SW480 (cell line): ENCODE results near the gene FUCA2.

ENCODE experiments used
- DNase-seq: peaks from one replicate; pipeline ENCODE4 v3.0.0-alpha.2; 2016; ENCODE audit warnings: low spot score

Gene FUCA2, protein sequence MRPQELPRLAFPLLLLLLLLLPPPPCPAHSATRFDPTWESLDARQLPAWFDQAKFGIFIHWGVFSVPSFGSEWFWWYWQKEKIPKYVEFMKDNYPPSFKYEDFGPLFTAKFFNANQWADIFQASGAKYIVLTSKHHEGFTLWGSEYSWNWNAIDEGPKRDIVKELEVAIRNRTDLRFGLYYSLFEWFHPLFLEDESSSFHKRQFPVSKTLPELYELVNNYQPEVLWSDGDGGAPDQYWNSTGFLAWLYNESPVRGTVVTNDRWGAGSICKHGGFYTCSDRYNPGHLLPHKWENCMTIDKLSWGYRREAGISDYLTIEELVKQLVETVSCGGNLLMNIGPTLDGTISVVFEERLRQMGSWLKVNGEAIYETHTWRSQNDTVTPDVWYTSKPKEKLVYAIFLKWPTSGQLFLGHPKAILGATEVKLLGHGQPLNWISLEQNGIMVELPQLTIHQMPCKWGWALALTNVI

DNA sequence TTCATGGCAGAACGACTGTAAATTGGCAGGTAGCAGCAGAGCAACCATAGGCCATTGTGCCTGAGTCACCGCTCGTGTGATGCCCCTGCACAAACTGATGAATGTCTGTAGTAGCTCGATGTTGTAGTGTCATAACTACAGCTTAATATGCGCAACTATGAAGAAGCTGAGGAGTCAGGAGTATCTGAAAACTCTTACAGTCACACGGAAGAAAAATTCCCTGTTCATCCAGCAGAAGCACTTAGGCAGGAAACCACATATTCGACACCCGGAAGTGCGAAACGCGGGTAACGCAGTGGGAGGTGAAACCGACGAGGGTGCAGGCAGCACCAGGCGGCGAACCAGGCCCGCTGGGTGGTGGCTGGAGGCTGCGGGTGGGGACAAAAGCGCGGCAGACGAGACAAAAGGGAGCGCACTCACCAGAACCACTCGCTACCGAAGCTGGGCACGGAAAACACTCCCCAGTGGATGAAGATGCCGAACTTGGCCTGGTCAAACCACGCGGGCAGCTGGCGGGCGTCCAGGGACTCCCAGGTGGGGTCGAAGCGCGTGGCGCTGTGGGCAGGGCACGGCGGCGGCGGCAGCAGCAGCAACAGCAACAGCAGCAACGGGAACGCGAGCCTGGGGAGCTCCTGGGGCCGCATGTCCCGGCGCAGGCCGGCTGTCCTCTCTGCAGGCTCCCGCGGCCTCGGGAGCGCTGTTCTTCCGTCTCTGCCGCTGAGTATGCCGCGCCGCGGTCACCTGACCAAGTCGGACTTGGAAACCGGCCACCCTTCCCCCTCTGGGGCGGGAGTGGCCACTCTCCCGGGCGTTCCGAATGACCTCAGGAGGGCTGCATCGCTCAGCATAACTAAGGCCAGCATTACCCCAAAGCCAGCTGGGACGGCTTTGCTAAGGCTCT is at the start of gene FUCA2:
Gene FUCA2, minus strand, starts transcription at position 730 of the 901 bp plus-strand sequence. Its CDS starts 86 bp downstream, at position 644.
- DNase-seq, result peak; percentile 71

DNA sequence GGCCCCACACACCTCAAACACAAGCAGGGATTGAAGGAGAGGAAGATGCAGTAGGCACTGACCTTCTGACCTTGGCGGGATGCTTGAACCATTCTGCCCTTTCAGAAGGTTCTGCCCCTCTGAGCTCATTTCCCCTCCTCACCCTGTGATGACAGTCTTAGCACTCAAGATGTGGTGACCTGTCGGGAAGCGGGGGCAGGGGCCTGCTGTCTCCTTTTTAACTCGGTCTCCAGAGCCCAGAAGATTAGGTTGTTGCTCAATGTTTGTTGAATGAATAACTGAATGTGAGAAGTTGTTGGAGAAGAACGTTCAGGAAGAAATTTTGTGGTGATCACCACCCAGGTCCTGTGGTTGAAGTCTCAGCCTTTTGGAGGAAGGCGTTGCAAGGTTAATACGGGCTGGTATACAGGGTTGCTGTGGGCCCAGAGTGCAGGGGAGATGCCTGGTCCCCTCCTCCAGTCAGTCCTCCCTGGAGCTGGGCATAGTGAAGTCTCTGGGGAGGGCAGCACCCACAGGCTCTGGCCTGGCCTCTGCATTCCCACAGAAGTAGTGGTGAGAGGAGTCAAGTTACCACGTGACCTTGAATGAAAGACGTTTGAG is 49.7 kb upstream of the FUCA2 start:
- no peak for DNase-seq

DNA sequence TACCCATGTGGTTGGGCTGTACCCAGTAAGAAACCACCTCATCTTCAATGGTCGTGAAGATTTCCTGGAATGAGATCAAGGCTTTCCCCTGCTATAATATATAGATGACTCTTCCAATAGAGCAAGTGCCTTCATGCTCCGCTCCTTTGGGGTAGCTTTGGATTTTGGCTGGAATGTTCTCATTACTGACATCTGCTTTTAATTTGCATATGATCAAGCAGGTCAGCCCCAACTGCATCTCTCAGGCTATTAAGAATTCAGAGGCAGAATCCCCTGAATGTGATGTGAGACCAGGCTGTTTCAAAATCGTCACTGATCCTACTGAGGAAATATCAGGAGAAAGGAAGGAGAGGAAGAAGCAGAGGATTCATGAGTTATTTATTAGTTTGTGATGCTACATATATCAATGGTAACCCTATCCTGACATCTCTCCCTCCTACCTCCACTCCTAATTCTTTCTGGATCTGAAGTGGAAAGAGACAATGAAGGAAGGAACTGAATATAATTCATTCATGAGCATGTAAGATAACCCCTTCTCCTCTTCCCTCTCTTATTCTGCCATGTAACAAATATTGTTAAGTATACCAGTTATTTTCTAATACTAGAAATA is 47.6 kb upstream of the FUCA2 start:
- no peak for DNase-seq

DNA sequence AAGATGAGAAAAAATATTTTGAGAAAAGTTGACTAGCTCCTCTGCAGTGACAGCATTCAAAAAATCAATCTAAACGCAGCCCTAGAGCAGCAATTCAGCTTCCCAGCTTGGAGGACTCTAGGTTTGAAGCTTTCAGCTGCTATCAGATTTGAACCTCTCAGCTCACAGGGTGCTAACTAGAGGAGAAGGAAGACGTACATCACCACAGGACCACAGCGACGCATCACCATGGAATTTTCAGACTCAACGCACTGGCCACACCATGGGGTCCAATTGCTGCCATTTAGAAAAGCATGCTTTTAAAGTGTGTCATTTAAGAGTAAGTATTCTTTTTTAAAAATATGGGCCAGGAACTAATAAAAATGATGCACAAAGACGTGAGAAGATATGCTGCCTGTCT is 45.0 kb upstream of the FUCA2 start:
- DNase-seq, result no peak

DNA sequence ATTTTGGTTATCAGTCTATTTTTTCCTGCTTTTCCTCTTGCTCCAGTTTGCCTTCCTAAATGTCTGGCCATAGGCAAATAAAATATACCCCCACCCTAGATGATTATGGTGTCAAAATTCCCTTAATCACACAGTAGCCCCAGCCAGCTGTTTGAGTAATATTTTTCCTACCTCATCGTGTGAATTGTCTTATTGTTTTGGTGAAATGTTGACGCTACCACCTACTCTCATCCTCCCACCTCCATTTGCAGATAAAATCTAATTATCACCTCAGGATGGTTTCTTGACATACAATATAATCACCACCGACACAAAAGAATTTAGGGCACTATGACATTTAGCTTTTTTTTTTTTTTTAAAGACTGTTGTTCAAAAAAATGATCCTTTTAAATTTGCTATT is 44.1 kb upstream of the FUCA2 start:
- DNase-seq, result no peak

DNA sequence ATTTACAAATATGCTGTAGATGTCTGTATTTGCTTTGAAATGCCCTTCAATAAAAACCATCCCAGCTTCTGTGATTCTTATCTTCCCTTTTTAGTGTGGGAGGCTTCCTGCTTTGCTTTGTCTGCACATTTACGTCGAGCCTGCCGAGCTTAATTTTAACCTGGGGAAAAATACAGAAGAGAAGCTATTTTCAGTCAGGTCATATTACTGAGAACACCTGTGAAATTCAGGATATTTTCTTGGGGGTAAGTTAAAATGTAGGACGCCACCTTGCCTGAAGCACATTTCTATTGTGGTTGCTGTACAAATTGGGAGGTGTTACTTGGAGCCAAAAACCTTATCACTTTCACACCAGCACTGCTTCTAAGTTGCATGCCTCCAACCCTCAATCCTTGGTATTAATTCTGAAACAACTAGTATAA is 43.6 kb upstream of the FUCA2 start:
- DNase-seq, result no peak

DNA sequence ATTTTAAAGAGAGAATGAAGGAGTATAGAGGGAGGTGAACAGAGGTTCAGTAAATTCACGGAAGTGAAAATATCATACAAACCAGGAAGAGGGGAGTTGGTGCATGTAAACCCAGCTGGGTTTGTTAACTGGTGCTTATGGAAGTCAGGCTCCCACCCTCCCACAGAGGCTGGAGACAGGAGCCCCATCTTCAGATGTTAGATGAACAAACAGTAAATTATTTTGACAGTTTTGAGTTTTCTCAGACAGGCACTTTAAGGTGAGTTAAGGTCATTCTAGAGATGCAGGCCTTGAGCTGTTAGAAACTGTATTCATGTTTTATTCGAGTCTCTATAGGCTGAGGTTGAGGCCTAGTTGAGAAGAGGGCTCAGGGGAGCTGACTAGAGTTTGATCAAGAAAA is 41.8 kb upstream of the FUCA2 start:
- no peak for DNase-seq

DNA sequence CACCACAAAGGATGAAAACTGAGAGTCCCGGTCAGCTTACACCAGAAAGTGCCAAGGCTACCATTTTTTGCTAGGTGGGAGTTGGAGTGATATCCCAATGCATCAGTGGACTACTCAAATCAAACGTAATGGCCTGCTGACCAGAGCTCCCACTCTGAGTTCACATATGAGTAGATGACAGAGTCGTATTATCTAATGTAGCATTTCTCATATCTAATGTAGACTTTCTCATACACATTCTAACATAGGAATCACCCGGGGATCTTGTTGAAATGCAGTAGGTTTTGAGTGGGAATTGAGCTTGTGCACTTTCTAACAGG is 38.4 kb upstream of the FUCA2 start:
- DNase-seq, result no peak

DNA sequence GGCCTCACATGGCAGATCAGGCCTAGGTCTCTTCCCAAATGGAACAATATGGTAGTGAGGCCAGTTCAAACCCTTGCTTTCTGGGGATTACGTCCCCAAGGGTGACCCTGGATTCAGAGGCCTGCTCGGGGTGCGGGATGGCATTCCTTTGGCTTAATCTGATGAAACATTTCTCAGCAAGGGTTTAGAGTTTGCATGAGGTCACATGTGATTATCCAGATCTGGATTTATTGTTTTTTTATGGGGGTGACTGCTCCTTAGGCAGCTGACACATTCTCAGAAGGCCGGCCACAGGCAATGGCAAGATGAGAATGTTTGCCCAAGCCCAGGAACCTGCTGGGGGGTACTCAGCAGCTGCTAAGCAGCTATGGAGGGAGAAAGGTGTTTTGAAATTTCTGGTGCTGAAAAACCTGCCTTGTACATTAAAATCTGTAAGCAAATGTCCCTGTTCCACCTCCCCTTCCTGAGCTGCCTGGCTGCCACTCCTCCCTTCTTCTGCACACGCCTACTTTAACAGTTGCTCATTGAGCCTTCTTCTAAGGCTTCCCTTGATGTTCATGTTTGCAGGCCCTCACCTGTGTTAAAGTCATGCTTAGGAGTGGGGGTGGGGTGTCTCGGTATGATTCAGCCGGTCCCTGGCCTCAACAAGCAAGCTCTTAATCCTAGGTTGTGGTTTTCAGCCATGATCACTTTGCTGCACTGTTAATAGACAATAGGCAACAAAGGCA is 37.9 kb upstream of the FUCA2 start:
- peak; percentile 60 for DNase-seq

DNA sequence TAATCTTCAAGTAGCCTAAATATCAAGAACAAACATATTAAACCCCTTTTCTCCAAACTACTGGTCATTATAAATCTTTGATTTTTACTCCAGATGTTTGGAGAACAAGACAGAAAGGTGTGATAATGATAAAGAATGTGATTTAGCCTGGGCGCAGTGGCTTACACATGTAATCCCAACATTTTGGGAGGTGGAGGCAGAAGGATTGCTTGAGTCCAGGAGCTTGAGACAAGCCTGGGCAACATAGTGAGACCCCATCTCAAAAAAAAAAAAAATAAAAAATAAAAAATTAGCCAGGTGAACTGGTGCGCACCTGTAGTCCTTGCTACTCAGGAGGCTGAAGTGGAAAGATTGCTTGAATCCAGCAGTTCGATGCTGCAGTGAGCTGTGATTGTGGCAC is 35.1 kb upstream of the FUCA2 start:
- no peak for DNase-seq

DNA sequence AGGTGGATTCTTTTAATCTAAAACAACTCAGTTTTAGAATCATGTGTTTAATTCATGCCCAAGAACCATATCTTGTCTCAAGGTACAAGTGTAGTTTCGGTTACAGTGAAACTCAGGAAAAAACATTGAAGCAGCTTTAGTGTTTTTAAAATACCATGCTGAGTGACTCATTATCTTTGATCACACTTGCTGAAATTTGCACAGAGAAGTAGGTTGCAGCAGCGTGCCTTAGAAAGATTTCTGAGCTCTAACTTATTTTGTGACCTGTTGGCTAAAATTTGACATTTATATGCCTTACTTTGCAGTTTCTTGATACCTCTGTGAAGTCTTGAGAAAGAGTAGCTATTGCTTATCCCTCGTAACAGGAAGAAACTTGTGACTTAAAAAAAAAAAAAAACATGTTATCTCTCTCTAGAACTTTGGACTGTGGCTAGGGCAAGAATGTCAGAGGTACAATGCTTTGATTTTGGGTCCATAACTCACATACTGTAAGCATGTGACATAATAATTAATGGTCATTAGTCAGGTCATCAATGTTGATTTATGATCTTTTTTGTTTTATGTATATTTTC is 34.5 kb upstream of the FUCA2 start:
- DNase-seq, result peak; percentile 34

DNA sequence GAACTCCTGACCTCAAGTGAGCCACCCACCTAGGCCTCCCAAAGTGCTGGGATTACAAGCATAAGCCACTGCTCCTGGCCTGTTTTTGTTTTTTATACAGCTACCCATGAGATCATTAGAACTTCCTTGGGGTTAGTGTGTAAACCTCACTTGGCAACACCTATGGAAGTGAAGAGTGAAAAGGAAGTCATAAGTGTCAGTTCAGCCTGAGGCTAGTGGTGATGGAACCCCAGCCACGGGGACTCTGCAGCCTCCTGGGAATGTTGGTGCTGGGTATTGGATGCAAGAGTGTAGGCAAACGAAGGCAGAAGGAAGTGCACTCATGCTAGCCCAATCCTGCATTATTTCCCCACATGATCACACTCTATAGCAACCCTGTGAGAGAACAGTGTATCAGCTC is 33.6 kb upstream of the FUCA2 start:
- DNase-seq, result no peak

DNA sequence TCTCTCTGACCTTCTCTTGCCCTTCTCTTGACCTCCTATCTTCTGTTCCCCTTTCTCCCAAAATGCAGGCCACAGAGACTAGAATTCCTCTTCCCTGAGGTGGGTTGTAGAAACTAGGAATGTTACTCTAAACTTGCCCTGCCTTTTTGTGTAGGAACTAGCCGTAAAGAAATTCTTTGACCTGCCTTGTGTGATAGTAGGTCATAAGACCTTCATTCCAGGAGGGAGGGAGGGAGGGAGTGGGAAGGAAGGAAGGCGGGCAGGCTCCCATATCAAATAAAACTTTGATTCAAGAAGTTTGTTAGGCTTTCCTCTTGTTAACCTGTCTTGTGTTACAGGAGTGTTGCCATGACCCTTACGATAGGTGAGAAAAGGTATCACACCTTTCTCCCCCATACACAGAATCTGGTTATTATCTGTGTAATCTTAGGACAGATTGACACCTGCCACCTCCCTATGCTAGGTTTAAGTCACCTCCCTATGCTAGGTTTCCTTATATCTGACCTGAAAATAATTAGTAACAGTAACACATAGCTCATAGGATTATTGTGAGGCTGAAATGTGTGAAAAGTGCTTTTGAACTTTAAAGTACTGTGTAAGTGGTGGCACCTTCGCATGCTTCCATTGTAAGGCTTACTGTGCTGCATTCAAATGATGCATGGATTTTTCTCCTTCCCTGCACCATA is 32.6 kb upstream of the FUCA2 start:
- no peak for DNase-seq

DNA sequence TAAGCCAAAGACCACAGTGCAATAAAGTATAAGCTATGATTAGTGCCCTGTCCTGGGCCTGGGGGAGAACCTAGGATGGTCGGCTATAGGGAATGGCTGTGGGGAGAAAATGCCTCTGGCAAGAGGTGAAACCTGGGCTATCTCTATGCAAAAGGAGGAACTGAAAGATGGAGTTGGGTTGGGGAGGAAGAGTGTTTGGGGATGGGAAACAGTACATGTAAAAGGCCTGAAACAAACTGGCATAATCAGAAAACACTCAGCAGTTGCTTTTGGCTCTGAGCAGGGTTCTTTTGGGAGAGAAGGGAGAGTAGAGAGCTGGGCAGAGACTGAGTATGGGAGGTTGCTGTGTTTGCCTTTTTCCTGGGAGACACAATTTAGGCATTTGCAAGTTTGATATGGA is 31.9 kb upstream of the FUCA2 start:
- DNase-seq, result no peak

DNA sequence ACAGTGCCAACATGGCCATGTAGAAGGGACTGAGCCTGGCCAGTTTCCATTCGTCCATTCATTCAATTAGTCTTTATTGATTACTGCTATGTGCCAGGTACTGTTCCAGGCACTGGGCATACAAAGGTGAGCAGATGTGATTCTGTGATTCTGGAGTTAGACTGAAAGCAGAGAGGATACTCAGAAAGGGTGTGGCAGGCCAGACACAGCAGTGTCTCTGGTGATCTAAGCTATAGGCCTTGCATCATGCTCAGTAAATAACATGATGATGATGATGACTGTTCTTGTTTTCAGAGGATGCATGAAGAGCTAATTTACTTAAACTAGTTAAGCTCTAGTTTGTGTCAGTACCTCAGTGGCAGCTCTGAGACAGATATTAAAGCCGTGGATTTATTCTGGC is 31.4 kb upstream of the FUCA2 start:
- DNase-seq, result peak; percentile 31

DNA sequence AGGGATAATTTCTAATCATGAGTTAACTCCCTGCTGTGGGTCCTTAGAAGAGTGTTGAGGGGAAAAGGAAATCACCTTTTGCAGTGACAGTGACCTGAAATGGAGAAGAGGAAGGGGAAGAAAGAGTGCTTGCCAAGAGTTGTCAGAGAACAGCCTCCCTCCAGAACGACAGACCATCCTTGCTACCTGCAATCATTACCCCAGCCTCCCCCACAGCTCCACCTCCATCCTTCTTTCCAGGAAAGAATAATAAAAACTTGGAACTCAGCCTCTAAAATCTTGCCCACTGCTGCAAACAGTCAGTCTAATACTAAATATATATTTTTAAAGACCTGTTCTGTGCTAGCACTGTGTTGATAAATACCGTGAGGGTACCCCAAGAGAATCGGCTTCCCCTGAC is 28.7 kb upstream of the FUCA2 start:
- no peak for DNase-seq

DNA sequence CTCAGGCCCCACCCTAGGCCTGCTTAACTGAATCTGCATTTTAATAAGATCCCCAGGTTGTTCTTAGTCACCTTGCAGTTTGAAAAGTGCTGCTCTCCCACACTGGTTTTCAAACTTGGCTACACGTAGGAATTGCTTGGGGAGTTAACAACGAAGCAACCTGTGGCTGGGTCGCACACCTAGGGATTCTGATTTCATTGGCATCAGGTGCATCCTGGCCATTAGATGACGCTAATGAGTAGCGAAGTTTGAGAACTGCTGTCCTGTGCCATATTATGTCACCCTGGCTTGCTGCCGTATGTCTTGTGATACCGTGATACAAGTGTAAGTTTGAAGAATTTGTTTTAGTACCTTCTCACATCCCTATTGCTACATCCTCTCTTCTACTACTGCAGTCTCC is 28.2 kb upstream of the FUCA2 start:
- no peak for DNase-seq

DNA sequence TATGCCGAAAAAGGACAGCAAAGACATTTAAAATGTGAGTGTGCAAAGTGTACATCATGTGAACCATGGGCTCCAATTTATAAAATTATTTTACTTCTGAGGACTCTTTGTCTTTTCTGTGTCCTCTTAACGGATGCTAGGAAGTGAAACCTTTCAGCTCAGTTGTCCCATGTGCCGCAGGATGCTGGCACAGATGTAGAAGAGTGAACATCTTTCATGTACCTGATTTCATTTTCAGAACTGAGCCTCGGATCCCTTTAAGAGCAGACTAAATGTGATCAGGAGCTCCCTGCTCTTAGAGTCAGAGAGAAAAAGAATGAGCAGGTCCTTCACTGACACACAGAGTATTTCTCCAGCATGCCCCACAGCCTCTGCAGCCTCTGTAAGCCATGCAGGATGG is 27.6 kb upstream of the FUCA2 start:
- DNase-seq, result no peak

DNA sequence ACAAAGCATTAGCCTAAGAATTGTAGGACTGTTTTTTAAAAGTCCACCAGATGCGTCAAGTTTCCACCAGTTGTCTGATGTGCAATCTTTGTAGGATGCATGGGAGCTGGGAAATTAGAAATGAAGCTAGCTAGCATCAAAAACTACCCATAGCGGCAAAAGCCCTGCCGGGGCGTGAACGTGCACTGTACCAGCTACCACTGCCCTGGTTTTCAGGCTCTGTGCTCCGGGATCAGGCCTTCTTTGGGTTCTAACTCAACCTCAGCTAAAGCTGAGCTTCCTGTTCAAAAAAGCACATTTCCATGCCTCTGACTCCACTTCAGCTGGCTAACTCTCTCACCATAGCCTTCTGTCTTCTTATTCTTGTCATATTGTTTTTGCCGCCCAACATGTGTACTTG is 26.9 kb upstream of the FUCA2 start:
- DNase-seq, result no peak

DNA sequence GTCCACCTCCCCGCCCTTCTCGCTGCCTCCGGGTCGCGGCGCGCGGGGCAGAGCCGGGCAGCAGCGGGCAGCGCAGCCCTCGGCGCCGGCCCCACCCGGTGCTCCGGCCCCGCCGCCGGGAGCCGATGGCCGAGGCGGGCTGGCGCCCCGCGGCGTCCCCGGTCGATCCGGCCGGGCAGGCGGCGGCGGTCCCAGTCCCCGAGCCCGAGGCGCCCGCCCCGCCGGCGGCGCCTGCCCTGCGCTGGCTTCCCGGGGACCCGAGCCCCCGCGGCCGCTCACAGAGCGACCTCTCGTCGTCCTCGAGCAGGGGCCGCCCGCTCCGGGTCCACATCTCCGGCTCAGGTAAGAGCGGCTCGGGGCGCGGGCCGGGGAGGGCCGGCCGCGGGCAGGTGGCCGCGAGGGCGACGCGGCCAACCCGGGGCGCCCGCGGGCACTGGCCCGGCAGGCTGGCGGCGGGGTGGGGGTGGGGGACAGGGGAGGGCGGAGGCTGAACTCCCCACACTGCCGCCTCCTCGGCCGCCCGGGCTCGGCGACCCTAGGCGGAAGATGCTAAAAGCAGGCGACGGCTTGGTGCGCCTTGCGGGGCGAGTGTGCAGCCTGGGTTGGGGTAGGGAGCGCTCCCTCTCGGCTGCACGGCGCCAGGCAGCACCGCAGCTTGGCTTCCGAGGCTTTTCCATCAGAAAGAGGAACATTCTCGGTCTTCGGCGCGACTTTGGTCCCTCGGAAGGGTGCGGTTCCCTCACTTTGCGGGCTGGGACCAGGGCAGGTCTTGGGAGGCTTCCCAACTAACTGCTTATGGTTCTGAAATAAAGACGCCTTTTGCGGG is 25.6 kb upstream of the FUCA2 start:
- DNase-seq, result peak; percentile 58
